Type B pancreatic cell (in vitro differentiated cells): Measurements from ENCODE around the gene APOH. TPM values are rescaled to one million over a fixed set of nuclear protein-coding genes. Genes with fewer than 3 reads are reported as not detected.
"Not testable (repeated sequence)": the region's sequence is repeated elsewhere in the genome, so short reads cannot be mapped to it uniquely, and the experiment has no call there.

Experiments used
- DNase-seq: peaks from one replicate; pipeline ENCODE4 v3.0.0; 2021; ENCODE audit warnings: mixed read lengths; ENCODE audit not compliant: unreplicated experiment; ENCODE audit errors: extremely low spot score
- H3K27ac Mint-ChIP-seq: 2 replicates; pipeline ENCODE4 v1.8.0; 2021; ENCODE audit warnings: mild to moderate bottlenecking, mixed read lengths
- H3K27me3 Mint-ChIP-seq: 2 replicates; pipeline ENCODE4 v1.8.0; 2021; ENCODE audit warnings: mixed read lengths
- H3K36me3 Mint-ChIP-seq: 2 replicates; pipeline ENCODE4 v1.8.0; 2021; ENCODE audit warnings: mixed read lengths
- H3K4me1 Mint-ChIP-seq: one replicate; pipeline ENCODE4 v1.8.0; 2021; ENCODE audit warnings: mixed read lengths; ENCODE audit not compliant: unreplicated experiment
- H3K4me3 Mint-ChIP-seq: 2 replicates; pipeline ENCODE4 v1.8.0; 2021; ENCODE audit warnings: mild to moderate bottlenecking, mixed read lengths
- H3K9me3 Mint-ChIP-seq: 2 replicates; pipeline ENCODE4 v1.8.0; 2021; ENCODE audit warnings: mixed read lengths
- CTCF ChIP-seq: fragments of 200-600 bp; sonication (generic); conservative IDR thresholded peaks from 2 replicates; pipeline ENCODE4 v1.5.0; 2021; ENCODE audit warnings: antibody characterized with exemption, mild to moderate bottlenecking
- total RNA-seq: library from RNA; stranded (reverse); gene quantifications from 2 replicates; pipeline ENCODE4 v1.2.1, GENCODE V29; 2021; ENCODE audit warnings: low replicate concordance

The APOH gene
- total RNA-seq, 1 donor from 2014 or later = 4.1 TPM

DNA sequence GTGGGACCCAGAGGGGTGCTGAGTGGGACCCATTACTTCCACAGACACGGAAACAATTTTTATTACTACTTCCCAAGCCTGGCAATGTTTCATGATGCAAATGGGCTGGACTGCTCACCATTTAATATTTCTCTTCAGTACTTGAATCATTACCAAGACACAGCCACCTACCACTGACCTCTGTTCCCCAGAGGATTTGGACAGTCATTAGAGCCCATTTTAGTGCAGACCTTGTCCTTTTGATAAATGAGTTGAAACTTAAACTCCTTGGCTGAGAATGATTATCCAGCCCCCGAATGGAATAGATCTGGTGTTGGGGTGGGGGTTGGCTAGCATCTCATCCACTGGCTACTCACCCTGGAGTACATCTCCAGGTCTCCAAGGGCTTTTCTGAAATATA is 33.6 kb upstream of the APOH start:
- Mint-ChIP-seq H3K4me1 (peaks cover 7% of the 10 kb centered on the region), H3K27ac (peak overlapping the region; percentile 18), H3K4me3 (no peak overlapping the region)

GRCh38 chr17:66260688-66261087 is 31.5 kb upstream of the APOH start:
- DNase-seq = no peak
- no peak for TF ChIP-seq CTCF
- Mint-ChIP-seq H3K4me3 (no peak overlapping the region), H3K27ac (no peak overlapping the region), H3K27me3 (peaks cover 2% of the 10 kb centered on the region), H3K36me3 (no peaks in the 10 kb centered on the region), H3K9me3 (peaks cover 5% of the 10 kb centered on the region), H3K4me1 (peaks cover 9% of the 10 kb centered on the region)

More for the DNA sequence above, 33.6 kb upstream of the APOH start:
- Mint-ChIP-seq H3K27me3 (peaks cover 2% of the 10 kb centered on the region), H3K36me3 (no peaks in the 10 kb centered on the region), H3K9me3 (peaks cover 5% of the 10 kb centered on the region)
- no peak for DNase-seq
- TF ChIP-seq CTCF = no peak

- no peak for DNase-seq
- no peak overlapping the region for H3K27ac Mint-ChIP-seq
- H3K27me3 Mint-ChIP-seq = peaks cover 2% of the 10 kb centered on the region
- H3K9me3 Mint-ChIP-seq = peaks cover 5% of the 10 kb centered on the region
- H3K36me3 Mint-ChIP-seq = no peaks in the 10 kb centered on the region
- no peak for TF ChIP-seq CTCF
- no peak overlapping the region for H3K4me3 Mint-ChIP-seq
- H3K4me1 Mint-ChIP-seq = peaks cover 13% of the 10 kb centered on the region
Measured at GRCh38 chr17:66260275-66260674, 31.1 kb upstream of the APOH start.

DNA sequence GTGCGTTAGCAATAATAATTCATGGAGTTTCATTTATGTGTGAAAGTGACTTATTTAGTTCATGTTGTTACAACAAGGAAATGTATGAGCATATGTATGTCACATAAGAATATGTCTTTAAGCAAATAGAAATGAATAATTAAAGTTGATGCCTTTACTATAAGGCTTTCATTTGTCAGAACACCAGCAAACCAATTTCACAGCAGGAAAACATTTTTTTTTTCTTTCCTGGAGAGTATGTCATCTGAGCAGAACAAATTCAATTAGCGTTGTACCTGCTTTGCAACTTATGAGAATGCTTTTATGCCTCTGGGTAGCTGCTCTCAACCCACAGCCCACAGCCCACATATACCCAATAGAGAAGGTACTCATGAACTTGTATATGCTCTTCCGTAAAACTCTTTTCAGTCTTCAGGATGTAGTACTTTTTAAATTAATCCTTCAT is 26.3 kb upstream of the APOH start:
- no peak overlapping the region for H3K4me3 Mint-ChIP-seq
- H3K4me1 Mint-ChIP-seq = peaks cover 8% of the 10 kb centered on the region
- DNase-seq = no peak
- H3K36me3 Mint-ChIP-seq = no peaks in the 10 kb centered on the region
- no peaks in the 10 kb centered on the region for H3K27me3 Mint-ChIP-seq
- H3K9me3 Mint-ChIP-seq = no peaks in the 10 kb centered on the region
- no peak for TF ChIP-seq CTCF
- H3K27ac Mint-ChIP-seq = peak overlapping the region; percentile 19

- Mint-ChIP-seq H3K27ac (peak overlapping the region; percentile 19), H3K36me3 (no peaks in the 10 kb centered on the region), H3K9me3 (no peaks in the 10 kb centered on the region), H3K4me1 (peaks cover 8% of the 10 kb centered on the region), H3K4me3 (no peak overlapping the region), H3K27me3 (no peaks in the 10 kb centered on the region)
- no peak for DNase-seq
- TF ChIP-seq CTCF = peak; percentile 87
Measured at GRCh38 chr17:66255112-66255511, 25.9 kb upstream of the APOH start.

DNA sequence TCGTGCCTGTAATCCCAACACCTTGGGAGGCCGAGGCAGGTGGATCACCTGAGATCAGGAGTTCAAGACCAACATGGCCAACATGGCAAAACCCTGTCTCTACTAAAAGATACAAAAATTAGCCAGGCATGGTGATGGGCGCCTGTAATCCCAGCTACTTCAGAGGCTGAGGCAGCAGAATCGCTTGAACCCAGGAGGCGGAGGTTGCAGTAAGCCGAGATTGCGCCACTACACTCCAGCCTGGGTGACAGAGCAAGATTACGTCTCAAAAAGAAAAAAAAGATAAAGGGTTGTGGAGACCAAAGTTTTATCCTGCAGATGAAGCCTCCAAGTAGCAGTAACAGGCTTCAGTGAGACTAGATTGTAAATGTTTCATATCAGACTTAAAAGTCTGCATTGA is 24.2 kb upstream of the APOH start:
- H3K4me1 Mint-ChIP-seq, H3K4me3 Mint-ChIP-seq: not testable (repeated sequence)

More for the DNA sequence above, 24.2 kb upstream of the APOH start:
- H3K9me3 Mint-ChIP-seq, H3K36me3 Mint-ChIP-seq, H3K27ac Mint-ChIP-seq, DNase-seq, H3K27me3 Mint-ChIP-seq: not testable (repeated sequence)
